Heart left ventricle (tissue), 16 donors: ENCODE measurements around the gene EHD1. TPM values are rescaled to one million over a fixed set of nuclear protein-coding genes. Genes with fewer than 3 reads are reported as not detected.

Source experiments
- ATAC-seq, 4 donors: fragments of 200-7000 bp; cut with Tn5 transposase; one replicate each; pipeline ENCODE4 v1.9.1; 2020 to 2022; ENCODE audit warnings: moderate library complexity in 4 of 4, mild to moderate bottlenecking in 3 of 4, moderate number of reproducible peaks in 1 of 4
- DNase-seq, 5 donors: peaks; one replicate each; pipeline ENCODE4 v3.0.0-alpha.2; 2020
- H3K27ac ChIP-seq, 12 donors: fragments of 200-600 bp; sonication (generic) in 4 of 12; one replicate each; pipeline versions ENCODE4 v1.5.0 to v1.8.0; 2016 to 2022; ENCODE audit warnings: mild to moderate bottlenecking in 2 of 12
- H3K27me3 ChIP-seq, 9 donors: fragments of 200-600 bp; sonication (generic) in 2 of 9; one replicate each; pipeline versions ENCODE4 v1.5.1 to v1.8.0; 2016 to 2022; ENCODE audit warnings: mild to moderate bottlenecking in 3 of 9
- H3K36me3 ChIP-seq, 9 donors: fragments of 200-600 bp; sonication (generic) in 2 of 9; one replicate each; pipeline versions ENCODE4 v1.5.0 to v1.8.0; 2018 to 2022; ENCODE audit warnings: mild to moderate bottlenecking in 2 of 9
- H3K4me1 ChIP-seq, 12 donors: fragments of 200-600 bp; sonication (generic) in 4 of 12; one replicate each; pipeline versions ENCODE4 v1.5.0 to v1.8.0; 2016 to 2022; ENCODE audit warnings: mild to moderate bottlenecking in 3 of 12
- H3K4me3 ChIP-seq, 12 donors: fragments of 200-600 bp; sonication (generic) in 4 of 12; one replicate each; pipeline versions ENCODE4 v1.5.0 to v1.8.0; 2017 to 2022; ENCODE audit warnings: mild to moderate bottlenecking in 9 of 12, moderate library complexity in 4 of 12
- H3K9me3 ChIP-seq, 12 donors: fragments of 200-600 bp; sonication (generic) in 4 of 12; one replicate each; pipeline versions ENCODE4 v1.5.0 to v1.8.0; 2016 to 2022; ENCODE audit warnings: mild to moderate bottlenecking in 1 of 12
- POLR2A ChIP-seq, 2 donors: fragments of 450-650 bp; IDR thresholded peaks; one replicate each; pipeline ENCODE4 v1.6.1; 2017; ENCODE audit warnings: antibody characterized with exemption in 2 of 2, mild to moderate bottlenecking in 2 of 2, moderate library complexity in 2 of 2
- WGBS, 4 donors: extraction: QIAGEN DNeasy Blood & Tissue Kit in 2 of 4; methylation state at CpG; one replicate each; pipeline versions ENCODE4 v1.1.5 to v1.1.7; 2013 to 2018; 5-methylcytosine and 5-hydroxymethylcytosine counted together
- intact Hi-C, 10 donors: fragments of 100-400 bp; cut with DNase I; formaldehyde crosslinking; loops; one replicate each; pipeline versions ENCODE4 v1.11.1 to v1.14.2; 2022
- polyA plus RNA-seq, 2 donors: library from polyadenylated mRNA; stranded (reverse); fragments of 200-250 nt; gene quantifications; one replicate each; pipeline ENCODE4 v1.2.3, GENCODE V29; 2013
- total RNA-seq, 9 donors: library from RNA; depleted of rRNA in 2 of 9; stranded (reverse); fragments of >200 nt in 2 of 9; fragmentation: NEBNext Ultra II Directional in 3 of 9; extraction: Animal tissue kit (Norgen Biotek cat#: 25700) in 3 of 9; gene quantifications; one replicate each; pipeline versions ENCODE4 v1.1.0 to v1.2.4, GENCODE V29; 2016 to 2023
- TF ChIP-seq, protein P1 (sequence below), 12 donors: fragments of 200-600 bp; sonication (generic) in 4 of 12; IDR thresholded peaks; one replicate each; pipeline versions ENCODE4 v1.5.0 to v1.8.0; 2018 to 2022; ENCODE audit warnings: antibody characterized with exemption in 12 of 12, mild to moderate bottlenecking in 5 of 12
- donor health status: ischemic (EF 13 %, LVEDD 7.1; RV severe dilation, severe dysfunction).
- donor health status: healthy with polysubstance abuse.
- donor health status: DM: no; HTN: yes; CAD: no.
- donor health status: DM: no; HTN: no; CAD: no.
- donor health status: ischemic (EF 25% LVEDD 6.9; RV normal size, moderate dysfunction).
- donor health status: ischemic (EF 25% LVEDD 5.7; RV mildly dilated, moderate dysfunction).
- donor health status: healthy.
- donor health status: DM: yes; HTN: yes; CAD: no.
- donor health status: ischemic (EF 35%, LVEDD 5.7; RV mildly dilated, moderate dysfunction).
- donor health status: nonischemic (EF 11% LVEDD 7.7; RV severe dilation, severe dysfunction).
- donor health status: DM: yes; HTN: yes; CAD: no.
- donor health status: PGD.
- donor health status: ischemic (EF 29% LVEDD 5.4; RV normal size, mild dysfunction).
- donor health status: nonischemic (EF 23%, LVEDD 6.1; RV moderate dilation, normal function).

The EHD1 gene
- total and polyA plus RNA-seq, 11 donors, result 27.9 to 102 (median 58.0) TPM

DNA sequence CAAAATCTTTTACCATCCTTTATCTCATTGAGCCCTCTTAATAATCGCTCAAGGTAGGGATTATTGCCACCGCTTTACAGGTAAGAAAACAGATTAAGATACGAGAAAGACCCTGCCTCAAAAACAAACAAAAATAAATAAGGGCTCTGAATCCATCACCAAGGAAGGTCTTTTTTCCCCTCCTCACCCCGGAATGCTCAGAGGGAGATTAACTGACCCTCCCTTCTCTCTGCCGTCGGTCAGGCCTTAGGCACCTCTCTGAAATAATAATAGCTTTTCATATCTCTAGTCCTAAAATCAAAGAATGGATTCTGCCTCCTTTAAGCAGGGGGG, 39.2 kb upstream of the EHD1 start:
- ATAC-seq (no peak), DNase-seq (no peak)
- Histone ChIP-seq H3K27ac (peak overlapping the region in 11 of 12 donors; percentile 75 to 90 (median 85)), H3K27me3 (no peaks in the 10 kb centered on the region), H3K4me3 (peak overlapping the region; percentile 34 to 100 (median 90)), H3K36me3 (peaks cover 0 to 19% (median 17%) of the 10 kb centered on the region in 9 donors), H3K9me3 (no peaks in the 10 kb centered on the region), H3K4me1 (peaks cover 0 to 42% (median 26%) of the 10 kb centered on the region in 12 donors)
- intact Hi-C loops, result loop anchor here in 7 of 10 donors (1.0 to 10.0 kb wide), 5 partner anchors 80 to 187 kb away; partner anchors contain the start of genes SNX15 (in 4 of the 7), ARL2 (in 2 of the 7) and BATF2 (in 1 of the 7)
- TF ChIP-seq, protein P1, sequence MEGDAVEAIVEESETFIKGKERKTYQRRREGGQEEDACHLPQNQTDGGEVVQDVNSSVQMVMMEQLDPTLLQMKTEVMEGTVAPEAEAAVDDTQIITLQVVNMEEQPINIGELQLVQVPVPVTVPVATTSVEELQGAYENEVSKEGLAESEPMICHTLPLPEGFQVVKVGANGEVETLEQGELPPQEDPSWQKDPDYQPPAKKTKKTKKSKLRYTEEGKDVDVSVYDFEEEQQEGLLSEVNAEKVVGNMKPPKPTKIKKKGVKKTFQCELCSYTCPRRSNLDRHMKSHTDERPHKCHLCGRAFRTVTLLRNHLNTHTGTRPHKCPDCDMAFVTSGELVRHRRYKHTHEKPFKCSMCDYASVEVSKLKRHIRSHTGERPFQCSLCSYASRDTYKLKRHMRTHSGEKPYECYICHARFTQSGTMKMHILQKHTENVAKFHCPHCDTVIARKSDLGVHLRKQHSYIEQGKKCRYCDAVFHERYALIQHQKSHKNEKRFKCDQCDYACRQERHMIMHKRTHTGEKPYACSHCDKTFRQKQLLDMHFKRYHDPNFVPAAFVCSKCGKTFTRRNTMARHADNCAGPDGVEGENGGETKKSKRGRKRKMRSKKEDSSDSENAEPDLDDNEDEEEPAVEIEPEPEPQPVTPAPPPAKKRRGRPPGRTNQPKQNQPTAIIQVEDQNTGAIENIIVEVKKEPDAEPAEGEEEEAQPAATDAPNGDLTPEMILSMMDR (IDR thresholded peaks at IDR 0.05), result no peak
- 1 to 7% (median 2%) methylated on average over 6 of the region's 6 CpGs for WGBS, 4 donors

DNA sequence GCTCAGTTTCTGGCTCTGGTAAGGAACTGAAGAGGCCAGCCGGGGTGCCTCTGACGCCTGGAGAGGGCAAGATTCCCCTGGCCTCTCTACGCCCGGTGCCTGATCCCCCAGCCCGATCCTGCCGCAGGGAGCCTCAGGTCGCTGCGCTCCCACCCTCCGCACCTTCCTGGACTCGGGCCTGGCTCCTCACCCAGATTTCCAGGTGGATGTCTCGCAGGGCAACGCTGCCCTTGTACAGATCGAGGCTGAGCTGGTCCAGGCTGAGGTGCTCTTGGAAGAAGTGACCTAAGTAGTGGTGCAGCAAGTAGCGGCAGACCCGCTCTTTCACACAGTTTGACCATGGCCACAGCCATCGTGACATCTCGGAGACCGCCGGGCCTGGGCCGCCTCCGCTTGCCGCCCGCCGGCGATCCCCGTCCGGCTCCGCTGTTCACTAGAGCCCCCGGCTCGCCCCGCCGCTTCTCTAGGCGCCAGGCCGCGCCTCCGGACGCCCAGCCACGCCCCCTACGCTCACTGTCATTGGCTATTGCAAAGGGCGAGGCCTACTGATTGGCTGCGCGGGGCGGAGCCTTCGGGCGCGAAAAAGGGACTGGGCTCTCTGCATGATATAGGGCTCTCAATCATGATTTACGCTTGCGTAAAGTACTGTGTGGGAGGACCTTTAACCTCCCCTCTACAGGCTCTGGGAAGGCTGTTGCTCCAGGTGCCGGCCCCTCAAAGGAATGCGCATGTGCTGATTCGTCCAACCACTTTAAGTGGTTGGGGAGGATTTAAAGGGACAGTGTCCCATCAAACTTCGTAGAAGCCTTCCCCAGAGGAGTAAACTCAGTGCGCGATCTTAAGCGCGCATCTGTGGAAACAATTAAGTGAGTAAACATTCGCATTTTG, 38.6 kb upstream of the EHD1 start, which contains the start of gene ATG2A:
ATG2A (minus strand) TSS at position 435 of the 888 bp plus-strand sequence; CDS start at position 361, 74 bp downstream.
- intact Hi-C loops, result loop anchor here in 7 of 10 donors (1.0 to 10.0 kb wide), 5 partner anchors 80 to 188 kb away; partner anchors contain the start of genes SNX15 (in 4 of the 7), ARL2 (in 2 of the 7) and BATF2 (in 1 of the 7)
- WGBS, 4 donors, result 0% methylated on average over 36 to 57 of the region's 57 CpGs

DNA sequence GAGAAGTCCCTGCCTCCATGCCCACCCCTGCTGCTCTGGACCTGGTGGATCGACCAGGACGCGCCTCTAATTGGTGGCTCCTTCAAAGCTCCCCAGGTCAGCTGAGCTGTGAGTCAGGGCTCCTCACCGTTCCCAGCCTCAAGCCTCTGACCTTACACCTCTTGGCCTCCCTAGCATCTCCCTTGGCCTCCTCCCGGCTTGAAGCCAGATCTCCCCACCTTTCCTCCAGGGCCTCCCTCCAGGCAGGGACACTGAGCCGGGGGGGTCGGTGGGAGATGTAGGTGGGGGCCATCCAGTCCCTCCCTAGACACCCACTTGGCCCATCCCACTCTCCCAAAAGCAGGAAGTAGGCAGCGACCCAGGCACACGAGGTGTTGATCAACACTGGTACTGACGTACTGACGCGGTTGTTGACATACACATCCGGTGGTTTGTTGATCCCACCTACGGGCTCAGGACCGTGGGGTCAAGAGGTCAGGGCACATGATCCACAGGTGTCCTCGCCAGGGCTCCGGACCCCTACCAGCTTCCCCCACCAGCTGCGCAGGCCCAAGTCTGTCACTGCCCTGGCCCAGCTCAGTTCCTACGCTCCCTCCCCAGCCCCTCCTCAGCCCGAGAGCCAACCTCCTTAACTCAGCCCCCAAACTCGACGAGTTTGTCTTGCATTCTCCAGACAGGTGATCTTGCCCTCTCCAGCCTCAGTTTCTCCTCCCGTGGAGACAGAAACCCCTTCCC, 37.8 kb upstream of the EHD1 start:
- DNase-seq, result peak in 3 of 5 donors; percentile 55 to 69 (median 57)
- intact Hi-C loops, result loop anchor here in 6 of 10 donors (5.0 to 10.0 kb wide), 4 partner anchors 81 to 189 kb away; partner anchors contain the start of genes SNX15 (in 3 of the 6), ARL2 (in 2 of the 6) and BATF2 (in 1 of the 6)
- peak overlapping the region; percentile 67 to 100 (median 97) for H3K4me3 ChIP-seq
- WGBS, 4 donors, result 8 to 9% (median 8%) methylated on average over 18 to 23 of the region's 23 CpGs
- peaks cover 0 to 34% (median 31%) of the 10 kb centered on the region in 9 donors for H3K36me3 ChIP-seq
- peak in 1 of 4 donors; percentile 0 for ATAC-seq
- peak overlapping the region in 11 of 12 donors; percentile 61 to 95 (median 85) for H3K27ac ChIP-seq
- no peaks in the 10 kb centered on the region for H3K27me3 ChIP-seq
- TF ChIP-seq, protein P1 (IDR thresholded peaks at IDR 0.05), result no peak
- no peak for TF ChIP-seq POLR2A (IDR thresholded peaks at IDR 0.05)
- H3K4me1 ChIP-seq, result peaks cover 0 to 42% (median 26%) of the 10 kb centered on the region in 12 donors
- H3K9me3 ChIP-seq, result no peaks in the 10 kb centered on the region

More for the DNA sequence above, 38.6 kb upstream of the EHD1 start, which contains the start of gene ATG2A:
- Histone ChIP-seq H3K4me1 (peaks cover 0 to 42% (median 26%) of the 10 kb centered on the region in 12 donors), H3K9me3 (no peaks in the 10 kb centered on the region), H3K27me3 (no peaks in the 10 kb centered on the region), H3K27ac (peak within 1 kb of the TSS in 11 of 12 donors; percentile 78 to 95 (median 85)), H3K36me3 (peaks cover 0 to 25% (median 23%) of the 10 kb centered on the region in 9 donors), H3K4me3 (peak within 1 kb of the TSS; percentile 67 to 100 (median 97))
- peak; percentile 99 to 100 (median 99) for DNase-seq
- peak; percentile 79 to 96 for TF ChIP-seq POLR2A (IDR thresholded peaks at IDR 0.05)
- TF ChIP-seq, protein P1 (IDR thresholded peaks at IDR 0.05), result no peak
- peak; percentile 98 to 99 (median 98) for ATAC-seq
